K562 (cell line): ENCODE data around the gene RCL1. TPM values are rescaled to one million over a fixed set of nuclear protein-coding genes. Genes with fewer than 3 reads are reported as not detected.

Experiments used
- ATAC-seq: fragments of 200-7000 bp; cut with Tn5 transposase; 3 replicates; pipeline ENCODE4 v1.9.1; 2020; ENCODE audit warnings: moderate library complexity
- BruUV-seq: library from RNA; stranded (reverse); fragments of 400-500 nt; replicated peaks from 2 replicates; lab custom pipeline; 2021; lab: Mats Ljungman, UMichigan
- CTCF ChIA-PET: fragments of 300-600 bp; formaldehyde crosslinking; extraction: SDS; loops from one replicate; lab custom pipeline; 2021; ENCODE audit warnings: low intra/inter-chr PET ratio; lab: Yijun Ruan, JAX
- POLR2A ChIA-PET: fragments of 300-600, 350-650 bp; sonication (Branson Sonifier 250); formaldehyde crosslinking; extraction: SDS; loops from one replicate; lab custom pipeline; 2021; ENCODE audit warnings: antibody characterized with exemption, inconsistent platforms; lab: Yijun Ruan, JAX
- DNase-seq, 4 experiments: peaks; one replicate each; pipeline versions ENCODE4 v3.0.0 to v3.0.0-alpha.2; 2011 to 2018; ENCODE audit warnings: low spot score in 3 of 4, mixed read lengths in 3 of 4; ENCODE audit errors: extremely low read depth in 1 of 4
- FAIRE-seq: peaks from 2 replicates; lab custom pipeline; 2011; peaks lifted over from hg19 to GRCh38; lab: Jason Lieb, UNC
- H2AFZ ChIP-seq: 2 replicates; pipeline ENCODE4 v1.6.0; 2011; ENCODE audit warnings: low read depth, low read length, control low read depth, inconsistent platforms
- H3K27ac ChIP-seq: fragments of 200-600 bp; 3 replicates; pipeline ENCODE4 v1.8.0; 2011; ENCODE audit warnings: low read depth, mild to moderate bottlenecking, control low read depth, inconsistent platforms, low read length, moderate library complexity, mixed read lengths; ENCODE audit errors: extremely low read depth
- H3K27me3 ChIP-seq, 2 experiments: fragments of 300-600 bp in 1 of 2; 2 replicates in 1 of 2; 3 replicates in 1 of 2; pipeline versions ENCODE4 v1.6.0 to v1.8.0; 2011; ENCODE audit warnings: inconsistent platforms in 2 of 2, low read length in 2 of 2, mild to moderate bottlenecking in 1 of 2, mixed read lengths in 1 of 2, moderate library complexity in 1 of 2; ENCODE audit not compliant: control insufficient read depth in 2 of 2, insufficient read depth in 2 of 2
- H3K36me3 ChIP-seq: fragments of 300-600 bp; 3 replicates; pipeline ENCODE4 v1.8.0; 2011; ENCODE audit warnings: mild to moderate bottlenecking, low read length, inconsistent platforms; ENCODE audit not compliant: control insufficient read depth, insufficient read depth
- H3K4me1 ChIP-seq, 2 experiments: fragments of 200-600 bp in 1 of 2; replicated peaks in 1 of 2; 2 replicates in 1 of 2; 3 replicates in 1 of 2; pipeline versions ENCODE4 v1.5.1 to v1.8.0; 2011; ENCODE audit warnings: inconsistent platforms in 2 of 2, low read length in 2 of 2, mild to moderate bottlenecking in 1 of 2, mixed read lengths in 1 of 2, moderate library complexity in 1 of 2; ENCODE audit not compliant: control insufficient read depth in 2 of 2, insufficient read depth in 2 of 2
- H3K4me2 ChIP-seq: 2 replicates; pipeline ENCODE4 v1.6.1; 2011; ENCODE audit warnings: low read length, control low read depth, inconsistent platforms, mixed read lengths; ENCODE audit not compliant: insufficient read depth
- H3K4me3 ChIP-seq: fragments of 200-600 bp; sonication (generic), shearing (Covaris generic); 2 replicates; pipeline ENCODE4 v1.5.1; 2016; ENCODE audit warnings: control low read depth, inconsistent platforms
- H3K79me2 ChIP-seq: fragments of 200-600 bp; 3 replicates; pipeline ENCODE4 v1.8.0; 2011; ENCODE audit warnings: low read length, inconsistent platforms; ENCODE audit not compliant: control insufficient read depth, insufficient read depth
- H3K9ac ChIP-seq, 2 experiments: 2 replicates each; pipeline versions ENCODE4 v1.6.0 to v1.6.1; 2011; ENCODE audit warnings: low read depth in 2 of 2, low read length in 2 of 2, control low read depth in 1 of 2, inconsistent platforms in 1 of 2, mild to moderate bottlenecking in 1 of 2, mixed read lengths in 1 of 2; ENCODE audit not compliant: insufficient read depth in 1 of 2
- H3K9me1 ChIP-seq: one replicate; pipeline ENCODE4 v1.6.0; 2011; ENCODE audit warnings: inconsistent platforms, mild to moderate bottlenecking, low read length, moderate library complexity; ENCODE audit not compliant: control insufficient read depth, insufficient read depth
- H3K9me3 ChIP-seq: replicated peaks from 2 replicates; pipeline ENCODE4 v1.5.1; 2011; ENCODE audit warnings: low read depth, low read length, inconsistent platforms; ENCODE audit not compliant: control insufficient read depth, insufficient read depth
- H4K20me1 ChIP-seq: replicated peaks from 2 replicates; pipeline ENCODE4 v1.6.1; 2011; ENCODE audit warnings: low read length, inconsistent platforms, mixed read lengths; ENCODE audit not compliant: control insufficient read depth, insufficient read depth
- HDAC6 ChIP-seq: IDR thresholded peaks from 2 replicates; pipeline ENCODE4 v1.6.1; 2012; ENCODE audit warnings: low read depth, mild to moderate bottlenecking, control low read depth, inconsistent platforms, low read length, moderate library complexity
- IRF1 ChIP-seq: sonication (generic); formaldehyde crosslinking; IDR thresholded peaks from 2 replicates; pipeline ENCODE4 v1.8.0; 2022; ENCODE audit warnings: missing genetic modification reagents, mild to moderate bottlenecking, borderline replicate concordance
- MCM2 ChIP-seq: fragments of 450-650 bp; IDR thresholded peaks from 2 replicates; pipeline ENCODE4 v1.6.1; 2017; ENCODE audit warnings: low read depth, mild to moderate bottlenecking
- MTA1 ChIP-seq: fragments of 450-650 bp; IDR thresholded peaks from 2 replicates; pipeline ENCODE4 v1.6.1; 2017; ENCODE audit warnings: borderline replicate concordance
- ZNF3 ChIP-seq: fragments of 250-450 bp; sonication (Bioruptor Pico); IDR thresholded peaks from 2 replicates; pipeline ENCODE4 v1.5.0; 2021; ENCODE audit warnings: mild to moderate bottlenecking, moderate library complexity
- ZNF384 ChIP-seq: IDR thresholded peaks from 2 replicates; pipeline ENCODE4 v1.6.1; 2012; ENCODE audit warnings: low read depth, low read length, improper control_type of control experiment
- WGBS: fragments of 100-300 bp; shearing (Covaris generic); methylation state at CpG from one replicate; pipeline ENCODE4 v1.1.6; 2016; ENCODE audit warnings: low coverage, mixed read lengths; ENCODE audit not compliant: insufficient coverage; ENCODE audit errors: missing lambda C conversion rate; 5-methylcytosine and 5-hydroxymethylcytosine counted together
- in situ Hi-C: fragments of 300-500 bp; cut with MboI; formaldehyde crosslinking; loops from 4 replicates; pipeline ENCODE4 v1.15.0; 2018; ENCODE audit warnings: inconsistent platforms, mixed read lengths
- intact Hi-C: fragments of 100-400 bp; cut with micrococcal nuclease; formaldehyde crosslinking; loops from 2 replicates; pipeline ENCODE4 v1.14.2; 2022
- polyA plus RNA-seq, 8 experiments: library from polyadenylated mRNA; depleted of rRNA in 4 of 8; stranded (reverse) in 5 of 8; unstranded in 3 of 8; fragments of >200 nt; fragmentation: Nextera tagmentation in 2 of 8; fragmentation: Illumina TruSeq in 1 of 8; extraction: Ambion mirVana in 2 of 8; extraction: Trizol in 1 of 8; gene quantifications; 2 replicates each; pipeline versions ENCODE4 v1.2.1 to v1.2.3, GENCODE V29; 2011 to 2014; ENCODE audit warnings: inconsistent platforms in 1 of 8, missing spikeins in 1 of 8
- total RNA-seq, 7 experiments: library from RNA; depleted of rRNA in 6 of 7; stranded (reverse); fragments of >200 nt in 6 of 7; fragmentation: Illumina TruSeq in 2 of 7; extraction: Trizol in 2 of 7; gene quantifications; 2 replicates each; pipeline versions ENCODE4 v1.2.1 to v1.2.3, GENCODE V29; 2011 to 2021; ENCODE audit warnings: low replicate concordance in 1 of 7

Gene RCL1
- total and polyA plus RNA-seq, 9 of the 15 experiments (the other 6 are each of a cell fraction or from before 2014, with no cell fraction given) = 24.0 to 67.7 (median 38.6) TPM

GRCh38 chr9:4799033-4799430, 6.3 kb downstream of the RCL1 start:
- no peak overlapping the region for H2AFZ ChIP-seq
- peak overlapping the region; percentile 55 for H3K4me2 ChIP-seq
- no peaks in the 10 kb centered on the region for H4K20me1 ChIP-seq
- H3K9ac ChIP-seq = no peak overlapping the region
- H3K36me3 ChIP-seq = peaks cover 34% of the 10 kb centered on the region
- ATAC-seq = no peak
- no peak overlapping the region; the same call in 1 of the 2 replicates for H3K4me3 ChIP-seq
- ChIA-PET POLR2A (interaction anchor here (1.4 kb wide), 1 partner anchor 12 kb away, joined by 3 read pairs; no protein-coding TSS in a partner anchor), CTCF (no interaction called here)
- in situ Hi-C loops = no loop called here
- H3K4me1 ChIP-seq = peaks cover 12 to 33% of the 10 kb centered on the region in 2 experiments; a peak in 4 of 5 replicates
- intact Hi-C loops = loop anchor here (2.0 to 10.0 kb wide), 5 partner anchors 16 to 186 kb away; partner anchors contain the start of gene JAK2
- H3K9me3 ChIP-seq = peaks cover 7% of the 10 kb centered on the region; the same call in 1 of the 2 replicates
- FAIRE-seq = no peak
- TF ChIP-seq ZNF3 (CRISPR knock-in tag) (no peak), MCM2 (no peak), MTA1 (peak; percentile 59; the same call in 1 of the 2 replicates), HDAC6 (no peak), IRF1 (CRISPR knock-in tag) (no peak), ZNF384 (no peak)
- H3K27ac ChIP-seq = peak overlapping the region; percentile 71; the same call in 2 of the 3 replicates
- BruUV-seq = no TSS peak
- peaks cover 99% of the 10 kb centered on the region for H3K79me2 ChIP-seq
- 0% methylated on average over 3 of the region's 3 CpGs for WGBS
- H3K27me3 ChIP-seq = no peaks in the 10 kb centered on the region
- no peak for DNase-seq
- H3K9me1 ChIP-seq = no peaks in the 10 kb centered on the region
